GM19324 (cell line): Measurements from ENCODE around the gene PMAIP1.
"Not testable (repeated sequence)": the region's sequence is repeated elsewhere in the genome, so short reads cannot be mapped to it uniquely, and the experiment has no call there.

ENCODE experiments used
- ATAC-seq: cut with Tn5 transposase; IDR thresholded peaks from one replicate; pipeline ENCODE4 v1.9.1; 2021; ENCODE audit warnings: mild to moderate bottlenecking, moderate library complexity; ENCODE audit not compliant: unreplicated experiment, low FRiP score

PMAIP1 gene

DNA sequence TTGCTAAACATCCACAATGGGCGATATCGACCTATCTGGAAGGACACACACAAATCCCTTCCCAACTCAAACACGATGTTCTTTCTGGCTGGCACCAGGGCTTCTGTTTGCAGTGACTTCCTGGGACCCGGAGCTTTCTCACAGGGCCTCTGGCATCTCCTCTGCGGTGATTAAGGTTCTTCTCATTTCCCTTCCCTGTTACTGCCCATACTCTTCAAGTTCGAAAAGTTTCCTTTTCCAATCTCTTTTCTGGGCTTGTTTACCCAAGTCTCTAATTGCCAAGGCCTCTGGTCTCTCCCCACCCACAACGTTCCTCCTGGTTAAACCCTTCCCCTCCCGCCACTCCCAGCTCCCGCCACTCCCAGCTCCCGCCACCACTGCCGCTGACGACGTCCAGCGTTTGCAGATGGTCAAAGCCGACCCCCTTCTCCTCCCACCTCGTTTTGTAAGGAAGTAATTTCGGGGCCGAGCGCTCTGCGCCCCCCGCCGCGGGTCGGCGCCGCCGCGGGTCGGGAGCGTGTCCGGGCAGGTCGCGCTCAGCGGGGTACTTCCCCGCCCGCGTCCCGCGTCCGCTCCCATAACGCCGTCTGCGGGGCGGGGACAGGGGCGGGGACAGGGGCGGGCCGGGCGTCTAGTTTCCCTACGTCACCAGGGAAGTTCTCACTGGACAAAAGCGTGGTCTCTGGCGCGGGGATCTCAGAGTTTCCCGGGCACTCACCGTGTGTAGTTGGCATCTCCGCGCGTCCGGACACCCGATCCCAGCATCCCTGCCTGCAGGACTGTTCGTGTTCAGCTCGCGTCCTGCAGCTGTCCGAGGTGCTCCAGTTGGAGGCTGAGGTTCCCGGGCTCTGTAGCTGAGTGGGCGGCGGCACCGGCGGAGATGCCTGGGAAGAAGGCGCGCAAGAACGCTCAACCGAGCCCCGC is at the start of gene PMAIP1:
Gene PMAIP1, plus strand, starts transcription at position 699 of the 924 bp plus-strand sequence. Its CDS starts 182 bp downstream, at position 881.
- ATAC-seq: peak; percentile 79

DNA sequence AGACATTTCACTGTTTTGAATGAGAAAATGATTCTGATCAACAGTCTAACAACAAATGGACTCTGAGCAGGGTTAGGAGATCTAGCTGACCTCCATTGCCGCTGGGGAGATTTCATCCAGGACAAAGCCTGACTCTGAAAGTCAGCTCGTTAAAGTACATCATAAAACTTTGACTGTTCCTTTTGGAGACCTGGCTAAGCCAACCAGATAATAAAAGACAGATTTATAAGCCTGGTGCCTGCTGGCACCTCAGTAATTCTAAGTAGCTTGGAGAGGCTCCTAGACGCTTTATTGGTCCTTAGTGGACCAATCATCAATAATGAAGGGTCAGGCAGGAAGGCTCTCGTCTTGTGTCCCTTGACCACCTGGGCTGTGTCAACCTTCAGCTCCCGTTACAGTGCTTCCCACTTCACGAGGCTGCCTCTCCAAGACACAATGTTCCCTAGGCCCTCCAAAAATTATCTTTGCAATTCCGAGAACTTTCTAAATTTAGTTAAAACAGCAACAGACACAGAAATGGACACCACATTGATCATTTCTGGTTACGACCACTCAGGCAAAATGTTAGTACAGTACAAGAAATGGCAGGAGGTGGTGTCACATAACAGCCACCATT is 47.9 kb upstream of the PMAIP1 start:
- no peak for ATAC-seq

DNA sequence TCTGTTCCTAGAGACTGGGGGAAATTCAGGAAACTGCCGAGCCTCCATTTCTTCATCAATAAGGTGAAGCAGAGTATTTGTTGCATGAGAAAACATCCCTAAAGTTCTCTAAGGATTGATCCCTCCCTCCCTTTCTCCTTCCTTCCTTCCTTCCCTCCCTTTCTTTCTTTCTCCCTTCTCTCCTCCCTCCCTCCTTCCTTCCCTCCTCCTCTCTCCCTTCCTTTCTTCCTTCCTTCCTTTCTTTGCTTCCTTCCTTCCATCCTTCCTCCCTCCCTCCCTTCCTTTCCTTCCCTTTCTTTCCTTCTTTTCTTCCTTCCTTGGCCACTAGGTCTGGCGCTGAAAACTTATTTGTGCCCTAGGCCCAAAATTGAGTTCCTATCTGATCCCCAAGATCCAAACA is 47.2 kb upstream of the PMAIP1 start:
- no peak for ATAC-seq

DNA sequence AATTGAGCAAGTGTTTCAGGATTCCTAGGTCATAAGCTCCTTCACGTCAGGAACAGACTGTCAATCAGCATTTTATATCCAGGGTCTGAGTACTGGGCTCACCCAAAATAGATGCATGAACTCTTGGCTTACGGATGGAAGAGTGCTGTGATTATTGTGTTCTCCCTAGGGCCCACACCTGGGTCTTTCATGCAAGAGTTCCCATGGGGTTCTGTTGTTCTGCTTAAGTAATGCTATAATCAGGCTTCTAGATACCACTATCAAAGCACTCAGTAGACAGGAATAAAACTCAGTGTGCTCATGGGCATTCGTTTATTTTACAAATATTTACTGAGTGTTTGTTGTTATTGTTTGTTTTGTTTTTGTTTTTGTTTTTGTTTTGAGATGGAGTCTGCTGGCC is 46.4 kb upstream of the PMAIP1 start:
- ATAC-seq: no peak

- not testable (repeated sequence) for ATAC-seq
These were observed 45.8 kb upstream of the PMAIP1 start for GRCh38 chr18:59853988-59854387.

DNA sequence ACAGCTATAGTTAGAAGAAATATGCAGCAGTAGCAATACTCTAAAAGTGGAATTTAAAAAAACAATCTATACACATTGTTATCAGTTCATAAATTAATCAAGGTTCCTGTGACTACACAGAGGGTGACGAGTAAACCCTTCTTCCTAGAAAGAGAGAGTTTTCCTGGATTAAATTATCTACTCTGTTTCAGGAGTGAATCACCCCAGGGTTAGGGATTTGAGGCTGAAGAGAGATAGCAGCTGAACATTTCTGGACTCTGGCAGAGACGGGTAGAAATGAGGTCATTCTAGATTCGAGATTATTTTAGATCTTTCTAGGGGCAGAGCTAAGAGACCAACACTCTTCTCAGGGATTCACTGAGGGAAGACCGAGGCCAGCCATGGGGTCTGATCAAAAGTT is 38.8 kb upstream of the PMAIP1 start:
- ATAC-seq: no peak

DNA sequence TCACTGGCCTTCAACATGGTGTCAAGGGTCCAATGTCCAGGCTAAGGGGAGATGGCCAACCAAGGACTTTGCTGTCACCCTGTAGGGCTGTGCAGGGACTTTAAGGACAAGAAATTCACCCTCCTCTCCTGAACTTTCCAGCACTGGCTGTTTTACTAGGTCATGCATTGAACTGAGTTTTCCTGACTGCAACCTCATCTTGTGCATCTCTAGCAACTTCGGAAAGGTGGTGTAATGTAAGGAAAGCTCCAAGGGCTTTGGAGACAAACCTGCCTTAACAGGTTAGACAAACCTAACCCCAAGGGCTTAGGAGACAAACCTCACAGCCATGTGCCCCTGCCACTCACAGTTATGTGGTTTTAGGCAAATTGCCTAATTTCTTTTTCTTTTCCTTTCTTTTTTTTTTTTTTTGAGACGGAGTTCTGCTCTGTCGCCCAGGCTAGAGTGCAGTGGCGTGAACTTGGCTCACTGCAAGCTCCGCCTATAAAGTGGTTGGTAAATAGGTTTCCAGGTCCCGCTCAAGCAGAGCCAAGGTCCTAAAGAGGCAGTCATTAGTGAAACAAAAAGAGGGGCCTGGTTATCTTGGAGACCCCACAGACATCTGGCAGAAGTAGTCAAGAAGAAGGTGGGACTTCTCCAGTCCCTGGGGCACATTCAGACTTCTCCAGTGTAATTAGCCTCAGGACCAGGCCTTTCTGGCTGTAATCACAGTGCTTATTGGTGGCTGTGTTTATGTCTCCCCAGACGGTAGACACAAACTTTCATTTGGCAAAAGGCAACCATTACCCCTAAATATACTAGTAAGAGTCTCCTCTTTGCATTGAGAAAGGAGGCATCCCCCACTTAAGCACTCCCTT is 37.6 kb upstream of the PMAIP1 start:
- peak; percentile 74 for ATAC-seq

DNA sequence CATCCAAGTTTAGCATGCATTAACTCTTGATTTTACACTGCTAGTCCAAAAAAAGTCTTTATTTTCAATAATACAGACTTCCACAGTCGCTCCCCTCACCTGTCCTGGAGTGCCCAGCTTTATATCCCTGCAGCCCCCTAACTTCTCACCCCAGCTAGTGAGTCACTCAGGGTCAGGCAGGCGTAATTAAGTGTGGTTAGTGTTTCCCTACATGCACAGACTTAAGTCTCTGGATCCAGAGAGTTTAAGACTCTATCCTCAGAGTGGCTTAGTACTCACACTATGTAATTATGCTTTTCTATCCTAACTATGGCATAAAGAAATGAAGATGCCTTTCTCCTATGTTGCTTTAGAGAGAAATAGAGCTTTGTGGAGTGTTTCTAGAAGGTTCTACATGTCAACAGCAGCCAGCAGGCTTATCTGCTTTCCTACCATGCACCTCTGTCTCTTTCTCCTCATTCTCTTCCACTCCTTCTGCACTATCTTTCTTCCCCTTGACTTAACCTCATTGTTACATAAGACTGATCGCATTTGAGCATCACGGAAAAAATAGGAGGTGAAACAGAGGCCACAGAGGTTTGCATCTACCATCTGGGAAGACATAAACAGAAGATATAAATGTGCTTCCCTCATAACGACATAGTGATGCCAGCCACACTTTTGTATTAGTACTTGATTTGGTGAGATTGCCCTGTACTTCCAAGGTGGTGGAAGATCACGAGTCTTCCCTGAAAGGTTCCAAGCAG is 34.4 kb upstream of the PMAIP1 start:
- ATAC-seq: no peak

DNA sequence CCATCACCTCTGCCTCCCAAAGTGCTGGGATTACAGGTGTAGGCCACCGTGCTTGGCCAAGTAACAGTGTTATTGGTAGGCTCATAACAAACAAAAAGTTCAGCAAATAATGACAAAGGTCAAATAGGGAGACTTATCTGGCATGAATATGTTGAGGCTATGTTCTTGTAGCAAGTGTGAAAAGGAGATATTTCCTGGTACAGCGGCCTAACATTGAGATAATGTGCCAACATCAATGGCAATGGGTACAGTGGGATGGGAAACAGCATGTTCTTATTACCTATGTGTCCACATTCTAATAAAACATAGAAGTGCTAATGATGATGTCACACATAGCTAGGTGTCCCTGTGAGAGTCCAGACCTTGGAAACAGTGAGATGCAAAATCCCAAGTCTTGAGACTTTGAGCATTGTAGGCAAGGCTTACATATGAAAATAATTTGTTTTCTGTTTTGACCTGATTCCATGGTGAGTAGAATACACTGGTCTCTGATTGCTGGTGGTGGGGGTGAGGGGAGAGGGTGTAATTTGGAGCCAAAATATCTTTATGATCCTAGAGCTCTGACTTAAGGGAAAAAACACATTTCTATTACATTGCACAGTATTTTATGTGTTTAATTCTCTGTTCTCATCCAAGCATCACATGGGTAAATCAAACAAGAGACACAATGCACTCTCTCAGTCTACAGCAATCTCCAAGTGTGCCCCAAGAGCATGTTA is 33.1 kb upstream of the PMAIP1 start:
- no peak for ATAC-seq

- ATAC-seq: no peak
These were observed 32.3 kb upstream of the PMAIP1 start for GRCh38 chr18:59867337-59868104.

DNA sequence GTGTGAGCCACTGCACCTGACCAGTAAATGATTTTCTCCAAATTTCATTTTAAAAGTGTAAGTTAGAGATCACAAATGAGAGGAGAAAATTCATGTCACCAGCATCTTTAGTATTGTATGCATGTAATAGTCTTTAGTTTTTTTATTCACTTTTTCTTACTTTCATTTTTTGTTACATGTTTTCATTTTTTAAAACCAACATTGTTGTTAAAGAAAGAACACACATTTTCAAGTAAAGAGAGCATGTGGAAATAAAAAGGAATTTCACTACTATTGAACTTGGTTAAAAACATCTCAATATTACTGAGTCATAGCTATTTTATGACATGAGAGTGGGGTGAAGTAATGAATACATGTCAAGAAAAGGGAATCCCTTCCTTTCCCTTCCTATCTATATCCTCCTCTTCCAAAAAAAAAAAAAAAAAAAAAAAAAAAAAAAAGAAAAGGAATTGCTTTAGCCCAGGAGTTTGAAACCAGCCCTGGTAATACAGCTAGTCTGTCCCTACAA is 29.1 kb upstream of the PMAIP1 start:
- no peak for ATAC-seq

DNA sequence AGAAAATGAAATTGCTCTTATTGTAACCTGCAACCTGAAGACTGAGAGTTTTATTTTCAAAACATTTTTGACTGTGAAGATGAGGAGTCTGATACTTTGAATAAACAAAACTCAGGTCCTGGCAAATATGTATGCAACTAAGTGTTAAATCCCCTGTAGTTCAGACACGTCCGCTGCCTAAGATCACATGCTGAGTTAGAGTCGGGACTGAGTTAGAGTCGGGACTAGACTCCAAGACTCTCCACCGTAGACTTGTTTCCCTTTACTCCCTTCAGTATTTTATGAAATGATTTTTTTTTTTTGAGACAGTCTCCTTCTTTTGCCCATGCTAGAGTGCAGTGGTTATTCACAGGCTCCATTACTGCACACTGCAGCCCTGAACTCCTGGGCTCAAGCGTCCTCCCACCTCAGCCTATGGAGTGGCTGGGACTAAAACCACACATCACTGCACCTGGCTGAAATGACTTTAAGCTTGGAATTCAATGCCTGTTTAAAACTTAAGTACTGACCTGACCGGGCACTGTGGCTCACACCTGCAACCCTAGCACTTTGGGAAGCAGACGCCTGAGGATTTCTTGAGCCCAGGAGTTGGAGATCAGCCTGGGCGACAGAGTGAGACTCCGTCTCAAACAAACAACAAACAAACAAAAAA is 28.0 kb upstream of the PMAIP1 start:
- no peak for ATAC-seq

GRCh38 chr18:59873641-59874040 is 26.2 kb upstream of the PMAIP1 start:
- ATAC-seq: no peak

DNA sequence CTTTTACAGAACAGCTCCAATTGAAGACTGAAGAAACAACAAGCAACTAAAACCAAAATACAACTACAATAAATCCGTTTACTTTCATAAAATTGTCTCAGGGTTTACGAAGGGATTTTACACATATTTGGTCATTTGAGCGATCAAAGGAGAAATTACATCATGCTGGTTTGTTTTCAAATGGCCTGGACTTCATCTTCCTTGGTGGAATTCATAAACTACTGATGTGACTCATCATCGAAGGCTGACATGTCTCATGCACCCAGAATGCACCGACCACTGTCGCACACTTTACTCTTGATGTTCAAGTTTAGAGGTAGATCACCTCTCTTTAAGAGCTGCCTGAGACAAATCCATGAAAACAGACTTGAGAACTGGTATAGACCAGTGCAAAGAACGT is 25.6 kb upstream of the PMAIP1 start:
- ATAC-seq: no peak

DNA sequence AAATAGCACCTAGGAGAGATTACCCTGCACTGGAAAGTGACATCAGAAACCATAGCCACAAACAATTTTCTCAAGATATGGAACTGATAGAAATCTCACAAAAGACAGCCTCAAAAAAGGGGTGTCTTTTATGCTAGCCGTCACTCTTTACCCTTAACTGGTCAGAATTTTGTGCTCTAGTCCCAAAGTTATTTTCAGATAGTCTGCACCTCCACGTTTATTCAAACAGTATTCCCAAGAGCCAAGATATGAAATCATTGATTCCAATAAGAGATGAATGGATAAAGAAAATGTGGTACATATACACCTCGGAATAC is 23.5 kb upstream of the PMAIP1 start:
- ATAC-seq: peak; percentile 66

GRCh38 chr18:59877361-59877760 is 22.4 kb upstream of the PMAIP1 start:
- ATAC-seq: no peak

DNA sequence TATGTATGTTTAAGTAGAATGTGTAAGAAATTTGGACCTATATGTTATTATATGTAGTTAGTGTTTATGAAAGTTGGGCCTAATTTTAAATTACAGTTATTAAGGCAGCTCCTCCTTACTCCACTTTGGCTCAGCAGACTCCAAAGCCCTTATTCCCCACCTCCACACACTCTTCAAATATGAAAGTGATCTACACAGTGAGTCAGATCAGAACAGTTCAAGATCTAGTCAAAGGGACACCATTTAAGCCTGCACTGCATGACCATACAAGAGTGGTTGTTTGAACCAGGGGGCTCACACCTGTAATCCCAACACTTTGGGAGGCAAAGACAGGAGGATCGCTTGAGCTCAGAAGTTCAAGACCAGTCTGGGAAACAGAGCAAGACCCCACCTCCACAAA is 21.2 kb upstream of the PMAIP1 start:
- ATAC-seq: no peak
